Tibial artery (tissue), 4 donors: ENCODE data around the gene UGT1A7.
"Not testable (repeated sequence)": the region's sequence is repeated elsewhere in the genome, so short reads cannot be mapped to it uniquely, and the experiment has no call there.

Experiments used
- DNase-seq, 2 donors: peaks; one replicate each; pipeline ENCODE4 v3.0.0-alpha.2; 2019
- H3K27ac ChIP-seq, 2 donors: fragments of 200-600 bp; sonication (generic) in 1 of 2; 1 replicate in 1 of 2; 2 replicates in 1 of 2; pipeline ENCODE4 v1.5.1; 2018 to 2019; ENCODE audit warnings: mild to moderate bottlenecking in 1 of 2
- H3K27me3 ChIP-seq, 2 donors: fragments of 200-600 bp; sonication (generic) in 1 of 2; one replicate each; pipeline versions ENCODE4 v1.5.1 to v1.6.0; 2016 to 2019
- H3K36me3 ChIP-seq, 3 donors: fragments of 200-600 bp; sonication (generic) in 2 of 3; one replicate each; pipeline ENCODE4 v1.5.1; 2016 to 2019; ENCODE audit warnings: mild to moderate bottlenecking in 2 of 3
- H3K4me1 ChIP-seq, 4 donors: fragments of 200-600 bp; sonication (generic) in 2 of 4; 1 replicate in 3 of 4; 2 replicates in 1 of 4; pipeline ENCODE4 v1.5.1; 2016 to 2019
- H3K4me3 ChIP-seq, 2 donors: fragments of 200-600 bp; sonication (generic) in 1 of 2; 1 replicate in 1 of 2; 2 replicates in 1 of 2; pipeline ENCODE4 v1.5.1; 2018 to 2019; ENCODE audit warnings: mild to moderate bottlenecking in 2 of 2
- H3K9me3 ChIP-seq, 3 donors: fragments of 200-600 bp; sonication (generic) in 1 of 3; one replicate each; pipeline ENCODE4 v1.5.1; 2016 to 2019
- CTCF ChIP-seq, 2 experiments: fragments of 200-600 bp in 1 of 2; fragments of 450-650 bp in 1 of 2; IDR thresholded peaks; one replicate each; pipeline ENCODE4 v1.5.1; 2017 to 2019; ENCODE audit warnings: antibody characterized with exemption in 2 of 2, mild to moderate bottlenecking in 1 of 2, moderate library complexity in 1 of 2
- intact Hi-C: fragments of 100-400 bp; cut with DNase I; formaldehyde crosslinking; loops from one replicate; pipeline ENCODE4 v1.15.0; 2023; ENCODE audit warnings: low total_unique reads

The UGT1A7 gene

GRCh38 chr2:233681521-233682099, at the start of gene UGT1A7:
UGT1A7 (plus strand) TSS chr2:233681901; CDS start chr2:233681938, 37 bp downstream.
- no peak for DNase-seq
- no peaks in the 10 kb centered on the region for H3K36me3 ChIP-seq
- H3K4me3 ChIP-seq = no peak within 1 kb of the TSS
- H3K4me1 ChIP-seq = no peaks in the 10 kb centered on the region
- no peak for TF ChIP-seq CTCF (IDR thresholded peaks at IDR 0.05)
- H3K27ac ChIP-seq = no peak within 1 kb of the TSS
- intact Hi-C loops = no loop called here
- H3K27me3 ChIP-seq = no peaks in the 10 kb centered on the region
- no peaks in the 10 kb centered on the region for H3K9me3 ChIP-seq

GRCh38 chr2:233636306-233636705, 45.4 kb upstream of the UGT1A7 start, which contains the start of gene UGT1A10:
UGT1A10 (plus strand) TSS chr2:233636448; CDS start chr2:233636523, 75 bp downstream.
- intact Hi-C loops, H3K4me3 ChIP-seq, H3K36me3 ChIP-seq, H3K27ac ChIP-seq, H3K9me3 ChIP-seq, DNase-seq, H3K27me3 ChIP-seq, H3K4me1 ChIP-seq: not testable (repeated sequence)

GRCh38 chr2:233638836-233639235, 42.9 kb upstream of the UGT1A7 start:
- Histone ChIP-seq H3K4me1 (no peaks in the 10 kb centered on the region), H3K9me3 (peaks cover 0 to 6% (median 0%) of the 10 kb centered on the region in 3 donors), H3K27ac (no peak overlapping the region), H3K4me3 (no peak overlapping the region), H3K36me3 (no peaks in the 10 kb centered on the region), H3K27me3 (no peaks in the 10 kb centered on the region)
- intact Hi-C loops = no loop called here
- no peak for DNase-seq
- TF ChIP-seq CTCF (IDR thresholded peaks at IDR 0.05) = no peak

- Histone ChIP-seq H3K9me3 (peaks cover 0 to 6% (median 0%) of the 10 kb centered on the region in 3 donors), H3K4me3 (no peak overlapping the region), H3K4me1 (no peaks in the 10 kb centered on the region), H3K27ac (no peak overlapping the region), H3K36me3 (no peaks in the 10 kb centered on the region), H3K27me3 (no peaks in the 10 kb centered on the region)
- no peak for TF ChIP-seq CTCF (IDR thresholded peaks at IDR 0.05)
- DNase-seq = no peak
- intact Hi-C loops = no loop called here
Measured at GRCh38 chr2:233639860-233640259, 41.8 kb upstream of the UGT1A7 start.

- Histone ChIP-seq H3K4me3 (no peak overlapping the region), H3K4me1 (no peaks in the 10 kb centered on the region), H3K36me3 (no peaks in the 10 kb centered on the region), H3K27me3 (no peaks in the 10 kb centered on the region), H3K9me3 (peaks cover 0 to 6% (median 4%) of the 10 kb centered on the region in 3 donors), H3K27ac (no peak overlapping the region)
- DNase-seq = no peak
- no peak for TF ChIP-seq CTCF (IDR thresholded peaks at IDR 0.05)
- intact Hi-C loops = no loop called here
Measured at GRCh38 chr2:233643128-233643527, 38.6 kb upstream of the UGT1A7 start.

GRCh38 chr2:233646033-233646432, 35.7 kb upstream of the UGT1A7 start:
- H3K9me3 ChIP-seq, H3K4me1 ChIP-seq, DNase-seq, H3K36me3 ChIP-seq, H3K27me3 ChIP-seq, intact Hi-C loops, H3K4me3 ChIP-seq, H3K27ac ChIP-seq: not testable (repeated sequence)

GRCh38 chr2:233650981-233651380, 30.7 kb upstream of the UGT1A7 start:
- no peak overlapping the region for H3K27ac ChIP-seq
- DNase-seq = no peak
- TF ChIP-seq CTCF (IDR thresholded peaks at IDR 0.05) = no peak
- H3K9me3 ChIP-seq = peaks cover 0 to 3% (median 0%) of the 10 kb centered on the region in 3 donors
- H3K36me3 ChIP-seq = no peaks in the 10 kb centered on the region
- intact Hi-C loops = no loop called here
- H3K27me3 ChIP-seq = no peaks in the 10 kb centered on the region
- H3K4me1 ChIP-seq = no peaks in the 10 kb centered on the region
- no peak overlapping the region for H3K4me3 ChIP-seq
